Karpas-422 (cell line): ENCODE measurements around the gene TOMM22. TPM values are rescaled to one million over a fixed set of nuclear protein-coding genes. Genes with fewer than 3 reads are reported as not detected.

Experiments
- DNase-seq: peaks from one replicate; pipeline ENCODE4 v3.0.0-alpha.2; 2015
- H2AFZ ChIP-seq: fragments of 200-600 bp; sonication (generic); 2 replicates; pipeline ENCODE4 v1.6.1; 2014; ENCODE audit warnings: antibody characterized with exemption, low read length, mixed read lengths
- H3K27ac ChIP-seq: fragments of 200-600 bp; sonication (generic); 2 replicates; pipeline ENCODE4 v1.5.1; 2014; ENCODE audit warnings: mild to moderate bottlenecking, low read length, moderate library complexity
- H3K27me3 ChIP-seq: fragments of 200-600 bp; sonication (generic); 2 replicates; pipeline ENCODE4 v1.6.1; 2014; ENCODE audit warnings: low read length, mixed read lengths
- H3K36me3 ChIP-seq: fragments of 200-600 bp; sonication (generic); 2 replicates; pipeline ENCODE4 v1.6.1; 2014; ENCODE audit warnings: low read length, mixed read lengths; ENCODE audit not compliant: insufficient read depth
- H3K4me1 ChIP-seq: fragments of 200-600 bp; sonication (generic); 2 replicates; pipeline ENCODE4 v1.6.1; 2014; ENCODE audit warnings: mild to moderate bottlenecking, low read length, mixed read lengths
- H3K4me2 ChIP-seq: fragments of 200-600 bp; sonication (generic); 2 replicates; pipeline ENCODE4 v1.6.1; 2014; ENCODE audit warnings: low read length, low read depth, mild to moderate bottlenecking; ENCODE audit not compliant: poor library complexity, severe bottlenecking
- H3K4me3 ChIP-seq: fragments of 200-600 bp; sonication (generic); 2 replicates; pipeline ENCODE4 v1.5.1; 2014; ENCODE audit warnings: mild to moderate bottlenecking, antibody characterized with exemption, low read length, mixed read lengths
- H3K79me2 ChIP-seq: fragments of 200-600 bp; sonication (generic); 2 replicates; pipeline ENCODE4 v1.6.1; 2014; ENCODE audit warnings: mild to moderate bottlenecking, low read length, mixed read lengths
- H3K9ac ChIP-seq: fragments of 200-600 bp; sonication (generic); 2 replicates; pipeline ENCODE4 v1.6.0; 2014; ENCODE audit warnings: low read length
- H3K9me2 ChIP-seq: fragments of 200-600 bp; sonication (generic), shearing (Covaris generic); replicated peaks from 2 replicates; pipeline ENCODE4 v1.6.0; 2014; ENCODE audit warnings: mild to moderate bottlenecking, low read length, moderate library complexity; ENCODE audit not compliant: insufficient read depth
- H3K9me3 ChIP-seq: fragments of 300-700, 200-600 bp; sonication (generic); 2 replicates; pipeline ENCODE4 v1.6.1; 2014; ENCODE audit warnings: low read length, mixed read lengths
- H4K20me1 ChIP-seq: fragments of 200-600 bp; sonication (generic); 2 replicates; pipeline ENCODE4 v1.6.1; 2014; ENCODE audit warnings: mild to moderate bottlenecking, antibody characterized with exemption, low read length, low read depth; ENCODE audit not compliant: insufficient read depth
- total RNA-seq: library from RNA; depleted of rRNA; stranded (reverse); fragments of >200 nt; shearing (Covaris generic); gene quantifications from 2 replicates; pipeline ENCODE4 v1.2.3, GENCODE V29; 2014; ENCODE audit warnings: low replicate concordance

The TOMM22 gene
- total RNA-seq, 1 experiment from 2014 or later, result 74.1 TPM

DNA sequence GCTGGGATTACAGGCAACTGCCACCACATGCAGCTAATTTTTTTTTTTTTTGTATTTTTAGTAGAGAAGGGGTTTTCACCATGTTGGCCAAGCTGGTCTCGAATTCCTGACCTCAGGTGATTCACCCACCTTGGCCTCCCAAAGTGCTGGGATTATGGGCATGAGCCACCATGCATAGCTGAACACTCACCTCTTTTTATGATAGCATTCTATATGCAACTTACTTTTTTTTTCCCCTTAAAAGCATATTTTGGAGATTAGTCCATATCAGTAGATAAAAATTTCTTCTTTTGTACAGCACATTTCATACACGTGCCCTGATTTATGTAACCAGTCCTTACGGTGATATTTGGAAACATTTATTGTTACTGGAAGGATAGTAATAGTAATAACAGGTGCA is 38.6 kb downstream of the TOMM22 start:
- Histone ChIP-seq H3K4me1 (no peaks in the 10 kb centered on the region), H3K9me2 (no peaks in the 10 kb centered on the region), H2AFZ (no peak overlapping the region), H3K9me3 (no peaks in the 10 kb centered on the region), H4K20me1 (peaks cover 12% of the 10 kb centered on the region; the same call in 1 of the 2 replicates), H3K9ac (no peak overlapping the region), H3K4me2 (no peak overlapping the region), H3K4me3 (no peak overlapping the region), H3K79me2 (peaks cover 20% of the 10 kb centered on the region), H3K27me3 (no peaks in the 10 kb centered on the region), H3K27ac (no peak overlapping the region), H3K36me3 (peaks cover 39% of the 10 kb centered on the region)
- DNase-seq, result no peak

DNA sequence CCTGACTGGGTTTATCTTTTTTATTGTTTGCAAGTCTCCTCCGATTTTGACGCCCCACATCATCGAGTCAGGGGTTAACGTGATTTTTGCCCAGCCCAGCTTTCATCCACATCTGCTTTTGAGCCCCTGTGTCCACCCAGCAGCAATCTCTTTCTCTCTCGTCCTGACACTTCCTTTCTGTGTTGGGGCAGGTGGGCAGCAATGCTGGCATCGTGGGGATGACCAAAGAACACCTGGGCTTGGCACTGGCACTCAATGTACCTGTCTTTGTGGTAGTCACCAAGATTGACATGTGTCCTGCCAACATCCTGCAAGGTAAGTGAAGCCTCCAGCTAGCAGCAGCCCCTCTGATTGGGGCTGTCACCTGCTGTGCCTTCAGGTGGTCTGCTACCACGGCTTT is 39.8 kb downstream of the TOMM22 start:
- DNase-seq, result no peak
- H3K27me3 ChIP-seq, result no peaks in the 10 kb centered on the region
- H3K4me1 ChIP-seq, result no peaks in the 10 kb centered on the region
- H3K36me3 ChIP-seq, result peaks cover 33% of the 10 kb centered on the region; the same call in 1 of the 2 replicates
- no peak overlapping the region for H3K9ac ChIP-seq
- no peak overlapping the region for H2AFZ ChIP-seq
- H3K9me3 ChIP-seq, result no peaks in the 10 kb centered on the region
- H4K20me1 ChIP-seq, result peaks cover 8% of the 10 kb centered on the region; the same call in 1 of the 2 replicates
- H3K4me2 ChIP-seq, result no peak overlapping the region
- no peak overlapping the region for H3K27ac ChIP-seq
- peaks cover 12% of the 10 kb centered on the region; the same call in 1 of the 2 replicates for H3K79me2 ChIP-seq
- H3K9me2 ChIP-seq, result no peaks in the 10 kb centered on the region
- H3K4me3 ChIP-seq, result no peak overlapping the region

DNA sequence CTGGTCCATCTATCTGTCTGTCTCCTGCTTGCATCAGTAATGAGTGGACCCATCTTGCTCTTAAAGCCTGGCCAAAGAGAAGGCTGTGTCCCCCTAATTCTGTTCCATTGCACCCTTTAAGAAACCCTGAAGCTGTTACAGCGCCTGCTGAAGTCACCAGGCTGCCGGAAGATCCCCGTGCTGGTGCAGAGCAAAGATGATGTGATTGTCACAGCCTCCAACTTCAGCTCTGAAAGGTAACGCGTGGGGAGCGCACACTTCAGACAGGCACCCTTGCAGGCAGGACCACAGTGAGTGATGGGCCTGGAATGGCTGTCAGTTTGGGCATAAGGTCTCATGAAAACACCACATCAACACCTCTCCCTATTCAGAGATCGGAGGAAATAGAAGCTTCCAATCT is 42.4 kb downstream of the TOMM22 start:
- H3K27me3 ChIP-seq, result no peaks in the 10 kb centered on the region
- peaks cover 30% of the 10 kb centered on the region for H3K36me3 ChIP-seq
- no peak overlapping the region for H3K9ac ChIP-seq
- H3K4me2 ChIP-seq, result no peak overlapping the region
- H4K20me1 ChIP-seq, result peaks cover 8% of the 10 kb centered on the region; the same call in 1 of the 2 replicates
- no peak for DNase-seq
- no peaks in the 10 kb centered on the region for H3K9me3 ChIP-seq
- H3K27ac ChIP-seq, result no peak overlapping the region
- 0 out of 2 replicates have a peak, but pooled peaks cover 3% of the 10 kb centered on the region for H3K79me2 ChIP-seq
- H3K9me2 ChIP-seq, result no peaks in the 10 kb centered on the region
- no peak overlapping the region for H3K4me3 ChIP-seq
- H2AFZ ChIP-seq, result no peak overlapping the region
- H3K4me1 ChIP-seq, result no peaks in the 10 kb centered on the region

DNA sequence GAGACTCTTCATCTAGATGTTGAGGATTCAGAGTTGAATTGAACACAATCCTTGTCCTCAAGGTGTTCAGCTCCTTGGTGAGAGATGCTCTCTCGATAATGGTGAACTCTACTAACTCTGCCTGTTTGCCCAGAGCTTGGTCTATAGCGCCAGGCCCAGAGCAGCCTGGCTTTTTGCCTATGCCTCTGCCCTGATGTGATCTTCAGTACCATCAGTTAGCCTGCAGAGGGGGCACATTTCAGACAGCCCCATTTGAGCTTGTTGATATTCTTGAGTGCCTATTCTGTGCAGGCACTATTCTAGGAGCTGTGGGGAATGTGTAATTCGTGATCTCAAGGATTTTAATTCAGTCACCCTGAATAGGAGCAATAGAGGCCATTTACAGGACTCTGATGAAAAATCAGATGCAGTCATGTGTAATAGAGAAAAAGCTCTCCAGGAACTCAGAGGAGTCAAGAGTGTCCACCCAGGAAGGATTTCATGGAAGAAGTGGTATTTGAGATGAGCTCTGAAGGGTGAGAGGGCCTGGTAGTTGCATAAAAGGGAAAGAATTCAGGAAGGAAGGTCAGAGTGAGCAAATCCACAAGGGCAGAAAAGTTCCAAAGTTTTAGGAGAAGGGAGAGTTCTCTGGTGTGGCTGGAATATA is 43.3 kb downstream of the TOMM22 start:
- Histone ChIP-seq H3K4me3 (no peak overlapping the region), H3K9me2 (no peaks in the 10 kb centered on the region), H3K9me3 (no peaks in the 10 kb centered on the region), H4K20me1 (peaks cover 8% of the 10 kb centered on the region; the same call in 1 of the 2 replicates), H3K4me1 (no peaks in the 10 kb centered on the region), H3K9ac (no peak overlapping the region), H3K27ac (no peak overlapping the region), H2AFZ (no peak overlapping the region), H3K4me2 (no peak overlapping the region), H3K36me3 (peaks cover 30% of the 10 kb centered on the region), H3K79me2 (no peaks in the 10 kb centered on the region), H3K27me3 (no peaks in the 10 kb centered on the region)
- peak; percentile 82 for DNase-seq

DNA sequence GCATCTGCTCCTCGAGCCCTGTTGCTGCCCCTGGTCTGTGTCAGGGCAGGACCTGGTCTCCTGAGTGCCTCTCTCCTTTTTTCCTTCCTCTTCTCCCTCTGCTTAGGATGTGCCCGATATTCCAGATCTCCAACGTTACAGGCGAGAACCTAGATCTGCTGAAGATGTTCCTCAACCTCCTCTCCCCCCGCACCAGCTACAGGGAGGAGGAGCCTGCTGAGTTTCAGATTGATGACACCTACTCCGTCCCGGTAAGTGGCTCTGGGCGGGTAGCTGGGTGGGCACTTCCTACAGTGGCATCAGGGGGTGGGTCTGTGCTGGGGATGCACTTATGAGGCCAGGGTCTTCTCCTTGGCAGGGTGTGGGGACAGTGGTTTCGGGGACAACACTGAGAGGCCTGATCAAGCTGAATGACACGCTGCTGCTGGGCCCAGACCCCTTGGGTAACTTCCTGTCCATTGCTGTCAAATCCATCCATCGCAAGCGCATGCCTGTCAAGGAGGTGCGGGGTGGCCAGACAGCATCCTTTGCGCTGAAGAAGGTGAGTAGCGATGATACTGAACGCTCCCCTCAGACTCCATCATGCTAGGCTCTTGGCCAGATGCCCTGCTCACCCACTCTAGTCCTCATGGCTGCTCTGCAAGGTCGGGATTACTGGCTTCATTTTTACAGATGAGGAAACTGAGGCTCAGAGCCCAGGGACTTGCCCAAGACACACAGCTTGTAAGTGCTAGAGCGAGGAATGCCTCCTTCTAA is 44.3 kb downstream of the TOMM22 start:
- no peak overlapping the region for H3K4me3 ChIP-seq
- no peak overlapping the region for H3K9ac ChIP-seq
- no peak for DNase-seq
- H4K20me1 ChIP-seq, result peaks cover 8% of the 10 kb centered on the region; the same call in 1 of the 2 replicates
- H3K9me3 ChIP-seq, result no peaks in the 10 kb centered on the region
- H3K27me3 ChIP-seq, result no peaks in the 10 kb centered on the region
- H3K36me3 ChIP-seq, result peaks cover 28% of the 10 kb centered on the region
- no peaks in the 10 kb centered on the region for H3K4me1 ChIP-seq
- H3K9me2 ChIP-seq, result no peaks in the 10 kb centered on the region
- no peak overlapping the region for H3K4me2 ChIP-seq
- H2AFZ ChIP-seq, result no peak overlapping the region
- no peak overlapping the region for H3K27ac ChIP-seq
- no peaks in the 10 kb centered on the region for H3K79me2 ChIP-seq

DNA sequence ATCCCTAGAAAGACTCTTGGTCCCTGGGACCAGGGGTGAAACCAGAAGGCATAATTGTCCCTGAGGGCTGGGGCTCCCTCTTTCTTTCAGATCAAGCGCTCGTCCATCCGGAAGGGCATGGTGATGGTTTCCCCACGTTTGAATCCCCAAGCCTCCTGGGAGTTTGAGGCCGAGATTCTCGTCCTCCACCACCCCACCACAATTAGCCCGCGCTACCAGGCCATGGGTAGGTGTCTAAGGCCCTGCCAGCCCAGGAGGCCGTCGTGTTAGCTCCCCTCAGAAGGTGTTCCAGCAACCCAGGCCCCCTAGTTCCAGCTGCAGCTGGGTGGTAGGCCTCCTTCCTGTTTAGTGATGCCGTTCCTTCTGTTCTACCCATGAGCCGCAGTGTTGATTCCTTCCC is 45.4 kb downstream of the TOMM22 start:
- H3K9ac ChIP-seq, result no peak overlapping the region
- H2AFZ ChIP-seq, result no peak overlapping the region
- H4K20me1 ChIP-seq, result peaks cover 8% of the 10 kb centered on the region; the same call in 1 of the 2 replicates
- H3K9me2 ChIP-seq, result no peaks in the 10 kb centered on the region
- H3K36me3 ChIP-seq, result peaks cover 26% of the 10 kb centered on the region
- H3K4me2 ChIP-seq, result no peak overlapping the region
- no peak overlapping the region for H3K27ac ChIP-seq
- no peak overlapping the region for H3K4me3 ChIP-seq
- no peaks in the 10 kb centered on the region for H3K79me2 ChIP-seq
- DNase-seq, result no peak
- no peaks in the 10 kb centered on the region for H3K4me1 ChIP-seq
- no peaks in the 10 kb centered on the region for H3K9me3 ChIP-seq
- H3K27me3 ChIP-seq, result no peaks in the 10 kb centered on the region

DNA sequence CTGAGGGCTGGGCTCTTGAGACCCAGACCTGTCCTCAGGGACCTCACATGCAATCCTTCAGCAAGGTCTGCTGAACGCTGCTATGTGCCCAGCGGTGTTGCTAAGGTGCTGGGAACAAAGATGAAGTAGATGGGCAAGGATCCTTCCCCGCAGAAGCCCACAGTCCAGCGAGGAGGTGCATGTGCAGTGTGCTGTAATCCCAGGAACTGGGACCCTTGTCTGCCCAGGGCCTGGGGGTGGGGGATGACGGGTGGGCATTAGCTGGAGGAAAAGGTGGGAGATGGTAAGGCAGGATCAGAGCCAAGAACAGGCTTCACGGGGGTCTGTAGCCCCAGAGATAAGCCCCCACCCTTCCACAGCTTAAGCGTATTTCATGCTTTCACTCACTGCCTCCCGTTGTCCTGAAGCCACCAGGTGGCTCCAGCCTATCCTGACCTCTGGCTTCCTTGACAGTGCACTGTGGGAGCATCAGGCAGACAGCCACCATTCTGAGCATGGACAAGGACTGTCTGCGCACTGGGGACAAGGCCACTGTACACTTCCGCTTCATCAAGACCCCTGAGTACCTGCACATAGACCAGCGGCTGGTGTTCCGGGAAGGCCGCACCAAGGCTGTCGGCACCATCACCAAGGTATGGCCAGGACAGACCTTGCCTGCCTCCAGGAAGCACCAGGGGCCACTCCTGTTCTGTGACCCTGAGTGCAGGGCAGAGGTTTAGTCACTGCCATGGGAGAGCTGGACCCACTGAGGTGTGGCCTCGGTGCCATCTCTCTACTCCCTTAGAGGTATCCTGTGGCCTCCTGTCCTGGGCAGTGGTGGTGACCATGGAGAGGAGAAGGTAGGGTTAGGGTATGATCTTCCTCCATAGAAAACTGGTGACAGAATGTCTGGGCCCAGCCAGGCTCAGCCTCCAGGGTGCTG is 46.0 kb downstream of the TOMM22 start:
- no peak for DNase-seq
- Histone ChIP-seq H4K20me1 (peaks cover 5% of the 10 kb centered on the region; the same call in 1 of the 2 replicates), H3K4me3 (no peak overlapping the region), H3K27me3 (no peaks in the 10 kb centered on the region), H2AFZ (no peak overlapping the region), H3K4me2 (no peak overlapping the region), H3K27ac (no peak overlapping the region), H3K9me2 (no peaks in the 10 kb centered on the region), H3K9me3 (no peaks in the 10 kb centered on the region), H3K36me3 (peaks cover 19% of the 10 kb centered on the region), H3K4me1 (no peaks in the 10 kb centered on the region), H3K79me2 (no peaks in the 10 kb centered on the region), H3K9ac (no peak overlapping the region)
